Endothelial cell of umbilical vein (primary cell): ENCODE measurements around the gene LCTL. TPM values are rescaled to one million over a fixed set of nuclear protein-coding genes. Genes with fewer than 3 reads are reported as not detected.

Experiments used
- BruUV-seq: library from RNA; stranded (reverse); fragments of 400-500 nt; replicated peaks from 2 replicates; lab custom pipeline; 2021; lab: Mats Ljungman, UMichigan
- CTCF ChIA-PET: fragments of 300-600, 350-600 bp; sonication (Branson Sonifier 250); formaldehyde crosslinking; loops from one replicate; lab custom pipeline; 2021; ENCODE audit warnings: antibody characterized with exemption, inconsistent platforms; lab: Charles Lee
- POLR2A ChIA-PET: fragments of 300-600, 350-600 bp; sonication (Branson Sonifier 250); formaldehyde crosslinking; loops from one replicate; lab custom pipeline; 2021; ENCODE audit warnings: antibody characterized with exemption, inconsistent platforms; lab: Charles Lee
- DNase-seq: peaks from one replicate; pipeline ENCODE4 v3.0.0-alpha.2; 2011; ENCODE audit warnings: low read depth, low spot score
- FAIRE-seq: peaks from 2 replicates; lab custom pipeline; 2011; peaks lifted over from hg19 to GRCh38; lab: Jason Lieb, UNC
- H2AFZ ChIP-seq: 2 replicates; pipeline ENCODE4 v1.6.0; 2012; ENCODE audit warnings: low read depth, low read length, control low read depth, inconsistent platforms
- H3K27ac ChIP-seq: 2 replicates; pipeline ENCODE4 v1.5.1; 2011; ENCODE audit warnings: low read depth, mild to moderate bottlenecking, control low read depth, low read length, moderate library complexity; ENCODE audit not compliant: insufficient read depth
- H3K27me3 ChIP-seq, 2 experiments: 2 replicates each; pipeline versions ENCODE4 v1.6.0 to v1.6.1; 2011; ENCODE audit warnings: low read length in 2 of 2, mixed read lengths in 1 of 2; ENCODE audit not compliant: control insufficient read depth in 2 of 2, insufficient read depth in 2 of 2
- H3K36me3 ChIP-seq, 2 experiments: 2 replicates in 1 of 2; 3 replicates in 1 of 2; pipeline ENCODE4 v1.5.1; 2011; ENCODE audit warnings: low read length in 2 of 2, mild to moderate bottlenecking in 1 of 2, moderate library complexity in 1 of 2; ENCODE audit not compliant: control insufficient read depth in 2 of 2, insufficient read depth in 2 of 2; ENCODE audit errors: extremely low read depth in 1 of 2
- H3K4me1 ChIP-seq: 3 replicates; pipeline ENCODE4 v1.5.1; 2011; ENCODE audit warnings: mild to moderate bottlenecking, low read length; ENCODE audit not compliant: control insufficient read depth, insufficient read depth; ENCODE audit errors: extremely low read depth
- H3K4me2 ChIP-seq: 2 replicates; pipeline ENCODE4 v1.6.1; 2011; ENCODE audit warnings: low read length, control low read depth, mixed read lengths; ENCODE audit not compliant: insufficient read depth
- H3K4me3 ChIP-seq, 3 experiments: fragments of 200-600 bp in 1 of 3; sonication (generic), shearing (Covaris generic) in 1 of 3; replicated peaks in 1 of 3; 2 replicates each; pipeline ENCODE4 v1.5.1; 2011 to 2016; ENCODE audit warnings: control low read depth in 3 of 3, low read length in 3 of 3, mild to moderate bottlenecking in 2 of 3, inconsistent platforms in 1 of 3, low read depth in 1 of 3, moderate library complexity in 1 of 3; ENCODE audit not compliant: insufficient read depth in 1 of 3
- H3K79me2 ChIP-seq: 2 replicates; pipeline ENCODE4 v1.6.0; 2012; ENCODE audit warnings: low read length, inconsistent platforms; ENCODE audit not compliant: control insufficient read depth, insufficient read depth
- H3K9ac ChIP-seq: replicated peaks from 2 replicates; pipeline ENCODE3; 2011; ENCODE audit warnings: low read length, control low read depth; ENCODE audit not compliant: insufficient read depth; ENCODE audit errors: extremely low read depth
- H3K9me1 ChIP-seq: replicated peaks from 3 replicates; pipeline ENCODE4 v1.6.0; 2011; ENCODE audit warnings: mild to moderate bottlenecking, low read length; ENCODE audit not compliant: control insufficient read depth, insufficient read depth; ENCODE audit errors: extremely low read depth
- H3K9me3 ChIP-seq: replicated peaks from 2 replicates; pipeline ENCODE4 v1.5.1; 2012; ENCODE audit warnings: low read length, inconsistent platforms; ENCODE audit not compliant: control insufficient read depth, insufficient read depth
- H4K20me1 ChIP-seq: replicated peaks from 2 replicates; pipeline ENCODE3; 2011; ENCODE audit warnings: mild to moderate bottlenecking, low read length; ENCODE audit not compliant: control insufficient read depth, insufficient read depth; ENCODE audit errors: extremely low read depth
- EZH2 ChIP-seq: IDR thresholded peaks from 2 replicates; pipeline ENCODE4 v1.6.1; 2012; ENCODE audit warnings: borderline replicate concordance, low read depth, mild to moderate bottlenecking, moderate library complexity, low read length, inconsistent platforms; ENCODE audit not compliant: severe bottlenecking
- FOS ChIP-seq: IDR thresholded peaks from 2 replicates; pipeline ENCODE4 v1.6.1; 2011; ENCODE audit warnings: mild to moderate bottlenecking, low read length, moderate library complexity, borderline replicate concordance; ENCODE audit not compliant: insufficient read depth
- GATA2 ChIP-seq: IDR thresholded peaks from 2 replicates; pipeline ENCODE4 v1.7.0; 2011; ENCODE audit warnings: low read depth, mild to moderate bottlenecking, moderate library complexity, mixed read lengths, low read length; ENCODE audit not compliant: insufficient read length, insufficient read depth
- JUN ChIP-seq: IDR thresholded peaks from 2 replicates; pipeline ENCODE4 v1.6.1; 2011; ENCODE audit warnings: borderline replicate concordance, low read depth; ENCODE audit not compliant: insufficient read length, insufficient read depth
- MYC ChIP-seq: IDR thresholded peaks from one replicate; pipeline ENCODE4 v1.6.1; 2011; ENCODE audit warnings: mild to moderate bottlenecking, low read depth, low read length
- POLR2A ChIP-seq: IDR thresholded peaks from 2 replicates; pipeline ENCODE4 v1.6.1; 2012; ENCODE audit warnings: low read depth, mild to moderate bottlenecking, control low read depth, low read length
- POLR2AphosphoS5 ChIP-seq: IDR thresholded peaks from 2 replicates; pipeline ENCODE4 v1.6.1; 2012; ENCODE audit warnings: low read depth, mild to moderate bottlenecking, control low read depth, low read length, moderate library complexity; ENCODE audit not compliant: insufficient read depth
- dilution Hi-C: fragments of 300-500 bp; cut with MboI; formaldehyde crosslinking; loops from one replicate; pipeline ENCODE4 v1.15.0; 2019; ENCODE audit warnings: low sequenced_read_pairs; ENCODE audit not compliant: extremely low pct_ligation_motif_present
- intact Hi-C: fragments of 100-400 bp; cut with micrococcal nuclease; formaldehyde crosslinking; loops from one replicate; pipeline ENCODE4 v1.10.0; 2022
- polyA plus RNA-seq, 4 experiments: library from polyadenylated mRNA; depleted of rRNA in 3 of 4; stranded (reverse) in 3 of 4; unstranded in 1 of 4; fragments of >200 nt; gene quantifications; 2 replicates each; pipeline versions ENCODE4 v1.2.1 to v1.2.3, GENCODE V29; 2011 to 2012; ENCODE audit warnings: missing spikeins in 1 of 4
- total RNA-seq: library from RNA; stranded (reverse); gene quantifications from 2 replicates; pipeline ENCODE4 v1.2.3, GENCODE V29; 2021
- TF ChIP-seq, protein P1 (sequence below), 2 donors: IDR thresholded peaks; 1 replicate in 1 of 2; 2 replicates in 1 of 2; pipeline ENCODE4 v1.5.1; 2011; ENCODE audit warnings: low read length in 2 of 2, mild to moderate bottlenecking in 2 of 2, moderate library complexity in 2 of 2, control low read depth in 1 of 2, inconsistent platforms in 1 of 2, low read depth in 1 of 2; ENCODE audit not compliant: insufficient read depth in 1 of 2; ENCODE audit errors: extremely low read depth in 1 of 2
- TF ChIP-seq, protein P2 (sequence below): IDR thresholded peaks from 2 replicates; pipeline ENCODE4 v1.6.1; 2011; ENCODE audit not compliant: insufficient read depth, insufficient read length

The LCTL gene
- total and polyA plus RNA-seq, 2 donors (not counting 3 experiments of a cell fraction or from before 2014, with no cell fraction given) = 0.04 TPM; not detected in 1

DNA sequence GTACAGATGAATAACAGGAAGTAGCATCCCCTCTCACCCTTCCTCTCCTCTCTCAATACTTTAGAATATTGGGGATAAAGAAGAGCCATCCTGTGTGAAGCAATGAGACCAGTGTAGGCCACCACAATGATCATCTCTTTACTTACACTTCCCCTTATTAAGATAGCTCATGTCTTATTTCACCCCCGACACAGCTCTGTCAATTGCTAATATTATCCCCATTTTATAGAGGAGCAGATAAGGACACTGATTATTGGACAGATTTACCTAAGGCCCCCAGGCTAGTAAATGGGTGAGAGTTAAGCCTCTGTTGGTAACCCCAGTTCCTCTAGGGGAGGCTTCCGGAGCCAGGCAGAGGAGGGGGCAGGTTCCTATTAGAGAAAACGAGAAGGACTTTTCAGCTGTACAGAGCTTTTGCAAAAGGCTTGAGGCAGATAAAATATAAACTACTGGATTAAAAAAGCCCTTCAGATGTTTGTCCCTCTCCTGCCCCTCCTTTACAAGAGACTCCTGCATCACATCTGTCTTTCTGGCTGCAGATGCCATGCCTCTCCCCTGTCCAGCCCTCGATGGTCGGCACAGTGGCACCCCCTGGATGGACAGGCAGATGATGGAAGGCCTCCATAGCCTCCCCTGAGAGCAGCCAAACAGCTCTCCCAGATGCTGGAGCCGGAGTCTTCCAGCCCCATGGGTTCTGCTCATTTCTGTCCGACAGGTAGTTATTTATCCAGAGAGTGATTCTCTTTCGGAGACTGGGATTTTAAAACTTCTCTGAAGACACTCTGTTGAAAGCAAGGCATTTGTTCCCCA is 49.4 kb upstream of the LCTL start:
- dilution Hi-C loops = no loop called here
- H4K20me1 ChIP-seq = no peaks in the 10 kb centered on the region
- DNase-seq (no peak), FAIRE-seq (no peak)
- no peaks in the 10 kb centered on the region for H3K36me3 ChIP-seq
- H2AFZ ChIP-seq = peak overlapping the region; percentile 19
- peak overlapping the region; percentile 1 for H3K4me2 ChIP-seq
- H3K9me1 ChIP-seq = no peaks in the 10 kb centered on the region
- H3K9me3 ChIP-seq = no peaks in the 10 kb centered on the region
- peaks cover 58% of the 10 kb centered on the region for H3K4me1 ChIP-seq
- ChIA-PET POLR2A (no interaction called here), CTCF (interaction anchor here (0.8 to 6.6 kb wide), 5 partner anchors 11 to 236 kb away, joined by 3 to 226 read pairs (median 9); partner anchors contain the start of gene SMAD6)
- no peaks in the 10 kb centered on the region for H3K27me3 ChIP-seq
- H3K4me3 ChIP-seq = no peak overlapping the region
- no TSS peak for BruUV-seq
- peak overlapping the region; percentile 65 for H3K27ac ChIP-seq
- no peak for TF ChIP-seq GATA2
- no peak for TF ChIP-seq POLR2A
- TF ChIP-seq JUN = no peak
- no peak for TF ChIP-seq FOS
- TF ChIP-seq, protein P1, sequence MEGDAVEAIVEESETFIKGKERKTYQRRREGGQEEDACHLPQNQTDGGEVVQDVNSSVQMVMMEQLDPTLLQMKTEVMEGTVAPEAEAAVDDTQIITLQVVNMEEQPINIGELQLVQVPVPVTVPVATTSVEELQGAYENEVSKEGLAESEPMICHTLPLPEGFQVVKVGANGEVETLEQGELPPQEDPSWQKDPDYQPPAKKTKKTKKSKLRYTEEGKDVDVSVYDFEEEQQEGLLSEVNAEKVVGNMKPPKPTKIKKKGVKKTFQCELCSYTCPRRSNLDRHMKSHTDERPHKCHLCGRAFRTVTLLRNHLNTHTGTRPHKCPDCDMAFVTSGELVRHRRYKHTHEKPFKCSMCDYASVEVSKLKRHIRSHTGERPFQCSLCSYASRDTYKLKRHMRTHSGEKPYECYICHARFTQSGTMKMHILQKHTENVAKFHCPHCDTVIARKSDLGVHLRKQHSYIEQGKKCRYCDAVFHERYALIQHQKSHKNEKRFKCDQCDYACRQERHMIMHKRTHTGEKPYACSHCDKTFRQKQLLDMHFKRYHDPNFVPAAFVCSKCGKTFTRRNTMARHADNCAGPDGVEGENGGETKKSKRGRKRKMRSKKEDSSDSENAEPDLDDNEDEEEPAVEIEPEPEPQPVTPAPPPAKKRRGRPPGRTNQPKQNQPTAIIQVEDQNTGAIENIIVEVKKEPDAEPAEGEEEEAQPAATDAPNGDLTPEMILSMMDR (IDR thresholded peaks at IDR 0.05; ENCODE audit: extremely low read depth in 1 of 2, insufficient read depth in 1 of 2, low read depth in 1 of 2, low read length in 2 of 2) = no peak
- TF ChIP-seq POLR2AphosphoS5 = no peak
- no peak for TF ChIP-seq EZH2
- no peak for TF ChIP-seq MYC
- TF ChIP-seq, protein P2, sequence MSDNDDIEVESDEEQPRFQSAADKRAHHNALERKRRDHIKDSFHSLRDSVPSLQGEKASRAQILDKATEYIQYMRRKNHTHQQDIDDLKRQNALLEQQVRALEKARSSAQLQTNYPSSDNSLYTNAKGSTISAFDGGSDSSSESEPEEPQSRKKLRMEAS = no peak
- H3K9ac ChIP-seq = no peak overlapping the region
- no peaks in the 10 kb centered on the region for H3K79me2 ChIP-seq
- intact Hi-C loops = loop anchor here (1.0 kb wide), 1 partner anchor 188 kb away; no protein-coding TSS in a partner anchor
